Measurements from ENCODE around the gene CCDC102A. TPM values are rescaled to one million over a fixed set of nuclear protein-coding genes. Genes with fewer than 3 reads are reported as not detected.

Gene CCDC102A
- total and polyA plus RNA-seq, 2 of the 13 experiments (the other 11 are each of a cell fraction or from before 2014, with no cell fraction given) = 2.1 to 2.8 TPM

- H4K20me1 ChIP-seq (ENCODE audit: insufficient read depth, low read length) = no peaks in the 10 kb centered on the region
- no peaks in the 10 kb centered on the region for H3K27me3 ChIP-seq (ENCODE audit: control insufficient read depth in 1 of 2, insufficient read depth in 2 of 2, low read length in 2 of 2)
- no peak overlapping the region for H3K27ac ChIP-seq (ENCODE audit: extremely low read length, insufficient read depth, low read length)
- BruUV-seq (replicated peaks) = no TSS peak
- TF ChIP-seq POLR2AphosphoS2 (IDR thresholded peaks at IDR 0.05; ENCODE audit: low read depth, low read length) (no peak), THAP11 (CRISPR knock-in tag; IDR thresholded peaks at IDR 0.05) (no peak), TCF7 (IDR thresholded peaks at IDR 0.05; ENCODE audit: low read depth) (no peak), NPAS2 (CRISPR knock-in tag; IDR thresholded peaks at IDR 0.05; ENCODE audit: borderline replicate concordance) (no peak), PAXIP1 (CRISPR knock-in tag; conservative IDR thresholded peaks at IDR 0.05) (no peak), IRF1 (CRISPR knock-in tag; IDR thresholded peaks at IDR 0.05; ENCODE audit: low read depth) (no peak), ZNF362 (CRISPR knock-in tag; IDR thresholded peaks at IDR 0.05; ENCODE audit: borderline replicate concordance) (no peak), MTF1 (CRISPR knock-in tag; IDR thresholded peaks at IDR 0.05) (no peak)
- H3K79me2 ChIP-seq (ENCODE audit: insufficient read depth, low read length) = no peaks in the 10 kb centered on the region
- no peak overlapping the region for H3K4me3 ChIP-seq (replicated peaks in 1 of 3; ENCODE audit: insufficient read depth in 1 of 3, low read depth in 2 of 3, low read length in 3 of 3)
- no peak overlapping the region for H3K4me2 ChIP-seq (ENCODE audit: low read depth, low read length)
- intact Hi-C loops (cut with micrococcal nuclease; ENCODE audit: unreplicated experiment) (no loop called here), in situ Hi-C loops (cut with HindIII; ENCODE audit: extremely low pct_ligation_motif_present, low pct_unique_long_range_greater_than_20kb) (no loop called here)
- no peaks in the 10 kb centered on the region for H3K36me3 ChIP-seq (replicated peaks in 1 of 2; ENCODE audit: control insufficient read depth in 1 of 2, insufficient read depth in 2 of 2, low read length in 2 of 2)
- WGBS (ENCODE audit: low lambda C conversion rate) = 67% methylated on average over 19 of the region's 24 CpGs
- no peak for DNase-seq (ENCODE audit: low spot score)
- FAIRE-seq = no peak
- no peak overlapping the region for H3K9ac ChIP-seq (ENCODE audit: insufficient read depth, low read depth, low read length)
- ATAC-seq = no peak
- H2AFZ ChIP-seq (ENCODE audit: low read length) = no peak overlapping the region
- ChIA-PET CTCF (ENCODE audit: low intra/inter-chr PET ratio, low total read pairs) (interaction anchor here (1.5 to 5.4 kb wide), 3 partner anchors 73 to 145 kb away, joined by 5 to 119 read pairs (median 10); no protein-coding TSS in a partner anchor), POLR2A (interaction anchor here (0.9 kb wide), 1 partner anchor 112 kb away, joined by 3 read pairs; the partner anchor contains the start of gene POLR2C)
- H3K4me1 ChIP-seq (ENCODE audit: insufficient read depth, low read length) = peaks cover 10% of the 10 kb centered on the region; the same call in 1 of the 2 replicates
- no peaks in the 10 kb centered on the region for H3K9me3 ChIP-seq (ENCODE audit: low read length)
These were observed 38.5 kb upstream of the CCDC102A start for GRCh38 chr16:57574646-57575467.

Data from HepG2 (cell line).